IMR-90 (cell line): Measurements from ENCODE around the gene MEF2C.

ENCODE experiments used
- CHD1 ChIP-seq: IDR thresholded peaks from 2 replicates; pipeline ENCODE4 v1.6.1; 2012; ENCODE audit warnings: low read depth, low read length, improper control_type of control experiment
- ELK1 ChIP-seq: fragments of 150-350 bp; IDR thresholded peaks from 2 replicates; pipeline ENCODE4 v1.6.1; 2016; ENCODE audit warnings: low read depth, mild to moderate bottlenecking, low read length, moderate library complexity, borderline replicate concordance
- FOS ChIP-seq: fragments of 150-350 bp; IDR thresholded peaks from 2 replicates; pipeline ENCODE4 v1.6.1; 2016; ENCODE audit warnings: low read depth, low read length
- POLR2A ChIP-seq: IDR thresholded peaks from 2 replicates; pipeline ENCODE4 v1.6.1; 2012; ENCODE audit warnings: mild to moderate bottlenecking, low read depth, low read length

DNA sequence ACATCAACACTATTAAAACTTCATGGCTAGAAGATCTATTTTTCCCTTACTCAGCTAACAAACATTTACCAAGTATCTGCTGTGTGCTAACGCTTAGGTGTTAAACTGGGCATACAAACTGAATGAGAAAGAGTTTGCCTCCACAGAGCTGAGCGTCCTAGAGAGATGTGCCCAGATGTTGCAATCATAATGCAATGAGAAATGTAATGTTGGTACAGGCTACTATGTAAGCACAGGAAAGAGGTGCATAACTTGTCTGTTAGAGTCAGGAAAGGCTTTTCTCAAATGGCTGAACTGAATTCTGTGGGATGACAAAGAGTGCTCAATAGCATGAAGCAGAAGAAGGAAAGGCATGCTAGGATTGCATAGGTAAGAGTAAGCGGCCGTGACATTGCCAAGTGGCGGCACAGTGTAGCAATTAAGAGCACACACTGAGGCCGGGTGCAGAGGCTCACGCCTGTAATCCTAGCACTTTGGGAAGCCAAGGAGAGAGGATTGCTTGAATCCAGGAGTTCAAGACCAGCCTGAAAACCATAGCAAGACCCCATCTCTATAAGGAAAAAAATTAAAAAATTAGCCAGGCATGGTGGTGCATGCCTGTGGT is 137.8 kb downstream of the MEF2C start:
- no peak for TF ChIP-seq POLR2A
- TF ChIP-seq FOS, result no peak
- TF ChIP-seq ELK1, result no peak
- TF ChIP-seq CHD1, result no peak
